Skeletal muscle satellite cell (primary cell): ENCODE measurements around the gene SMIM21.

Source experiments
- H3K27me3 ChIP-seq: 2 replicates; pipeline ENCODE4 v1.7.0; 2013; ENCODE audit warnings: low read length; ENCODE audit not compliant: control insufficient read depth, insufficient read depth
- H3K36me3 ChIP-seq: 2 replicates; pipeline ENCODE4 v1.7.0; 2013; ENCODE audit warnings: mild to moderate bottlenecking, control low read depth, low read length; ENCODE audit not compliant: insufficient read depth
- H3K4me1 ChIP-seq: 2 replicates; pipeline ENCODE4 v1.7.0; 2013; ENCODE audit warnings: low read length; ENCODE audit not compliant: control insufficient read depth, insufficient read depth
- H3K4me2 ChIP-seq: 2 replicates; pipeline ENCODE4 v1.7.0; 2013; ENCODE audit warnings: mild to moderate bottlenecking, low read length
- H3K4me3 ChIP-seq: 2 replicates; pipeline ENCODE4 v1.7.0; 2013; ENCODE audit warnings: low read length
- H3K9ac ChIP-seq: 2 replicates; pipeline ENCODE4 v1.7.0; 2013; ENCODE audit warnings: mild to moderate bottlenecking, low read depth, low read length, moderate library complexity
- H3K9me3 ChIP-seq: replicated peaks from 2 replicates; pipeline ENCODE4 v1.7.0; 2013; ENCODE audit warnings: mild to moderate bottlenecking, control low read depth, low read length

Gene SMIM21

GRCh38 chr18:75421656-75422055, 5.8 kb downstream of the SMIM21 start:
- Histone ChIP-seq H3K4me1 (no peaks in the 10 kb centered on the region), H3K27me3 (no peaks in the 10 kb centered on the region), H3K4me3 (no peak overlapping the region), H3K9ac (no peak overlapping the region), H3K9me3 (no peaks in the 10 kb centered on the region), H3K36me3 (no peaks in the 10 kb centered on the region), H3K4me2 (no peak overlapping the region)

- no peaks in the 10 kb centered on the region for H3K36me3 ChIP-seq
- no peak overlapping the region for H3K4me3 ChIP-seq
- no peaks in the 10 kb centered on the region for H3K27me3 ChIP-seq
- H3K4me2 ChIP-seq = no peak overlapping the region
- no peaks in the 10 kb centered on the region for H3K4me1 ChIP-seq
- no peak overlapping the region for H3K9ac ChIP-seq
- H3K9me3 ChIP-seq = no peaks in the 10 kb centered on the region
Observed at GRCh38 chr18:75418293-75419005, 9.1 kb downstream of the SMIM21 start.

- Histone ChIP-seq H3K4me1 (peaks cover 31% of the 10 kb centered on the region), H3K36me3 (no peaks in the 10 kb centered on the region), H3K9me3 (no peaks in the 10 kb centered on the region), H3K9ac (no peak overlapping the region), H3K27me3 (no peaks in the 10 kb centered on the region), H3K4me2 (no peak overlapping the region), H3K4me3 (no peak overlapping the region)
Observed at GRCh38 chr18:75410611-75411010, 16.9 kb downstream of the SMIM21 start.

GRCh38 chr18:75409806-75410205, 17.7 kb downstream of the SMIM21 start:
- Histone ChIP-seq H3K4me1 (peaks cover 32% of the 10 kb centered on the region), H3K27me3 (no peaks in the 10 kb centered on the region), H3K9me3 (no peaks in the 10 kb centered on the region), H3K4me3 (no peak overlapping the region), H3K9ac (no peak overlapping the region), H3K36me3 (no peaks in the 10 kb centered on the region), H3K4me2 (no peak overlapping the region)

- Histone ChIP-seq H3K4me1 (peaks cover 32% of the 10 kb centered on the region), H3K27me3 (no peaks in the 10 kb centered on the region), H3K4me2 (peak overlapping the region; percentile 26), H3K4me3 (no peak overlapping the region), H3K9me3 (no peaks in the 10 kb centered on the region), H3K9ac (peak overlapping the region; percentile 62), H3K36me3 (no peaks in the 10 kb centered on the region)
Observed at GRCh38 chr18:75408554-75409506, 18.7 kb downstream of the SMIM21 start.

GRCh38 chr18:75407468-75408437, 19.8 kb downstream of the SMIM21 start:
- Histone ChIP-seq H3K4me2 (peak overlapping the region; percentile 26), H3K4me3 (no peak overlapping the region), H3K9me3 (no peaks in the 10 kb centered on the region), H3K9ac (peak overlapping the region; percentile 62), H3K36me3 (no peaks in the 10 kb centered on the region), H3K27me3 (peaks cover under 1% of the 10 kb centered on the region), H3K4me1 (peaks cover 32% of the 10 kb centered on the region)

- no peaks in the 10 kb centered on the region for H3K9me3 ChIP-seq
- H3K4me2 ChIP-seq = no peak overlapping the region
- H3K36me3 ChIP-seq = no peaks in the 10 kb centered on the region
- no peak overlapping the region for H3K9ac ChIP-seq
- H3K4me3 ChIP-seq = no peak overlapping the region
- H3K4me1 ChIP-seq = peaks cover 32% of the 10 kb centered on the region
- peaks cover 5% of the 10 kb centered on the region for H3K27me3 ChIP-seq
Observed at GRCh38 chr18:75406491-75407445, 20.7 kb downstream of the SMIM21 start.

- no peak overlapping the region for H3K4me2 ChIP-seq
- no peaks in the 10 kb centered on the region for H3K9me3 ChIP-seq
- no peak overlapping the region for H3K9ac ChIP-seq
- H3K36me3 ChIP-seq = no peaks in the 10 kb centered on the region
- H3K4me1 ChIP-seq = peaks cover 32% of the 10 kb centered on the region
- no peak overlapping the region for H3K4me3 ChIP-seq
- H3K27me3 ChIP-seq = peaks cover 5% of the 10 kb centered on the region
Observed at GRCh38 chr18:75405351-75405750, 22.2 kb downstream of the SMIM21 start.

GRCh38 chr18:75400366-75400765, 27.1 kb downstream of the SMIM21 start:
- no peak overlapping the region for H3K9ac ChIP-seq
- no peak overlapping the region for H3K4me3 ChIP-seq
- no peaks in the 10 kb centered on the region for H3K4me1 ChIP-seq
- H3K4me2 ChIP-seq = no peak overlapping the region
- no peaks in the 10 kb centered on the region for H3K9me3 ChIP-seq
- H3K27me3 ChIP-seq = peaks cover 18% of the 10 kb centered on the region
- no peaks in the 10 kb centered on the region for H3K36me3 ChIP-seq

- H3K36me3 ChIP-seq = no peaks in the 10 kb centered on the region
- H3K4me1 ChIP-seq = no peaks in the 10 kb centered on the region
- H3K4me2 ChIP-seq = no peak overlapping the region
- no peak overlapping the region for H3K4me3 ChIP-seq
- H3K9ac ChIP-seq = no peak overlapping the region
- no peaks in the 10 kb centered on the region for H3K9me3 ChIP-seq
- peaks cover 23% of the 10 kb centered on the region for H3K27me3 ChIP-seq
Observed at GRCh38 chr18:75395137-75395536, 32.4 kb downstream of the SMIM21 start.
